ENCODE data around the gene IRX3.

DNA sequence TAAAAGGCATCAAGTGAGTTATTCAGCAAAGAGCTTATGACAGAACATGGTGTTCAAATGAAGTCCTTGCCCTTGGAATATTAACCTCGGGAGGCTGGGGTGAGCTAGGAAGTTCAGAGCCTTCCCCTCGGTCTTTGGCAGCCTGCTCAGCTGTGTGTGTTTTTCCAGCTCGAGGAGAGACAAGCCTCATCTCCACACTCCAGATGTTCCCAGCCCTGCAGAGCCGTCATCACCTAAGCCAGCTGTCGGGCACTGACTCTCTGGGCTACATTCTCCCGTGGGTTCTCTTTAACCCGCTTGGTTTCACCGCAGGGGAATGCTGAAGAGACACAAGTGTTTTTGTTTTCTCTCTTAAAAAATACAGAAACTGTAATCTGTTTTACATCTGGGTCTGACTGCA, 47.1 kb downstream of the IRX3 start:
- TF ChIP-seq POLR2A (IDR thresholded peaks at IDR 0.05; ENCODE audit: extremely low read depth, insufficient read length) (no peak), CTCF (IDR thresholded peaks at IDR 0.05; ENCODE audit: low read depth, low read length) (no peak), MAX (IDR thresholded peaks at IDR 0.05; ENCODE audit: low read depth, low read length) (no peak), MYC (IDR thresholded peaks at IDR 0.05; ENCODE audit: low read depth, low read length) (no peak)
